Measurements from ENCODE around the gene GALNT1.

DNA sequence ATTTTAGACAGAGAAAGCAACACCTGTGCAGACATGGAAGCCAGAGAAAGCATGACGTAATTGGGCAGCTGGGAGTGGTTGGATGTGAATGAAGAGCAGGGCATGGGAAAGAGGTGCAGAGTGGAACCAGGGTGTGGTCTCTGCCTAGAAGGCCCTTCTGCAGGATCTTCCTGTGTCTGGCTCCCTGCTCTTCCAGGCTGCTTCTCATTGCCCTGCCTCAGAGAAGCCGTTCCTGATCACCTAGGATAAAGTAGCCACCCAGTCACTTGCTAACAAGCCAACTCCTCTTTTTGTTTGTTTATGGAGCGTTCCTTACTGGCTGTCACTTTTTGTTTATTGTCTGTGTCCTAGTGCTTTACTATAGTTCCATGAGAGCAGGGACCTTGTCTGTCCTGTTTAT, 28.5 kb downstream of the GALNT1 start:
- TF ChIP-seq POLR2A (IDR thresholded peaks at IDR 0.05; ENCODE audit: borderline replicate concordance, extremely low read depth, insufficient read depth, insufficient read length) (no peak), POLR2AphosphoS5 (IDR thresholded peaks at IDR 0.05; ENCODE audit: low read depth, low read length) (no peak), EZH2 (IDR thresholded peaks at IDR 0.05) (no peak), SIN3A (IDR thresholded peaks at IDR 0.05; ENCODE audit: low read depth) (no peak), TCF7L2 (IDR thresholded peaks at IDR 0.05; ENCODE audit: borderline replicate concordance, extremely low read depth, insufficient read depth, insufficient read length) (no peak), SP1 (IDR thresholded peaks at IDR 0.05; ENCODE audit: low read depth) (no peak), JUND (IDR thresholded peaks at IDR 0.05) (no peak), YY1 (IDR thresholded peaks at IDR 0.05; ENCODE audit: extremely low read depth, insufficient replicate concordance, low read depth, low read length) (no peak)
- TF ChIP-seq, protein P1, sequence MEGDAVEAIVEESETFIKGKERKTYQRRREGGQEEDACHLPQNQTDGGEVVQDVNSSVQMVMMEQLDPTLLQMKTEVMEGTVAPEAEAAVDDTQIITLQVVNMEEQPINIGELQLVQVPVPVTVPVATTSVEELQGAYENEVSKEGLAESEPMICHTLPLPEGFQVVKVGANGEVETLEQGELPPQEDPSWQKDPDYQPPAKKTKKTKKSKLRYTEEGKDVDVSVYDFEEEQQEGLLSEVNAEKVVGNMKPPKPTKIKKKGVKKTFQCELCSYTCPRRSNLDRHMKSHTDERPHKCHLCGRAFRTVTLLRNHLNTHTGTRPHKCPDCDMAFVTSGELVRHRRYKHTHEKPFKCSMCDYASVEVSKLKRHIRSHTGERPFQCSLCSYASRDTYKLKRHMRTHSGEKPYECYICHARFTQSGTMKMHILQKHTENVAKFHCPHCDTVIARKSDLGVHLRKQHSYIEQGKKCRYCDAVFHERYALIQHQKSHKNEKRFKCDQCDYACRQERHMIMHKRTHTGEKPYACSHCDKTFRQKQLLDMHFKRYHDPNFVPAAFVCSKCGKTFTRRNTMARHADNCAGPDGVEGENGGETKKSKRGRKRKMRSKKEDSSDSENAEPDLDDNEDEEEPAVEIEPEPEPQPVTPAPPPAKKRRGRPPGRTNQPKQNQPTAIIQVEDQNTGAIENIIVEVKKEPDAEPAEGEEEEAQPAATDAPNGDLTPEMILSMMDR (IDR thresholded peaks at IDR 0.05 in 2 of 3, conservative IDR thresholded peaks at IDR 0.05 in 1 of 3; ENCODE audit: borderline replicate concordance in 1 of 3, insufficient read depth in 1 of 3, low read depth in 2 of 3, low read length in 2 of 3) = no peak
- TF ChIP-seq, protein P2, sequence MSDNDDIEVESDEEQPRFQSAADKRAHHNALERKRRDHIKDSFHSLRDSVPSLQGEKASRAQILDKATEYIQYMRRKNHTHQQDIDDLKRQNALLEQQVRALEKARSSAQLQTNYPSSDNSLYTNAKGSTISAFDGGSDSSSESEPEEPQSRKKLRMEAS (IDR thresholded peaks at IDR 0.05) = no peak
- TF ChIP-seq, protein P3, sequence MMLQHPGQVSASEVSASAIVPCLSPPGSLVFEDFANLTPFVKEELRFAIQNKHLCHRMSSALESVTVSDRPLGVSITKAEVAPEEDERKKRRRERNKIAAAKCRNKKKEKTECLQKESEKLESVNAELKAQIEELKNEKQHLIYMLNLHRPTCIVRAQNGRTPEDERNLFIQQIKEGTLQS (IDR thresholded peaks at IDR 0.05) = no peak
- TF ChIP-seq, protein P4, sequence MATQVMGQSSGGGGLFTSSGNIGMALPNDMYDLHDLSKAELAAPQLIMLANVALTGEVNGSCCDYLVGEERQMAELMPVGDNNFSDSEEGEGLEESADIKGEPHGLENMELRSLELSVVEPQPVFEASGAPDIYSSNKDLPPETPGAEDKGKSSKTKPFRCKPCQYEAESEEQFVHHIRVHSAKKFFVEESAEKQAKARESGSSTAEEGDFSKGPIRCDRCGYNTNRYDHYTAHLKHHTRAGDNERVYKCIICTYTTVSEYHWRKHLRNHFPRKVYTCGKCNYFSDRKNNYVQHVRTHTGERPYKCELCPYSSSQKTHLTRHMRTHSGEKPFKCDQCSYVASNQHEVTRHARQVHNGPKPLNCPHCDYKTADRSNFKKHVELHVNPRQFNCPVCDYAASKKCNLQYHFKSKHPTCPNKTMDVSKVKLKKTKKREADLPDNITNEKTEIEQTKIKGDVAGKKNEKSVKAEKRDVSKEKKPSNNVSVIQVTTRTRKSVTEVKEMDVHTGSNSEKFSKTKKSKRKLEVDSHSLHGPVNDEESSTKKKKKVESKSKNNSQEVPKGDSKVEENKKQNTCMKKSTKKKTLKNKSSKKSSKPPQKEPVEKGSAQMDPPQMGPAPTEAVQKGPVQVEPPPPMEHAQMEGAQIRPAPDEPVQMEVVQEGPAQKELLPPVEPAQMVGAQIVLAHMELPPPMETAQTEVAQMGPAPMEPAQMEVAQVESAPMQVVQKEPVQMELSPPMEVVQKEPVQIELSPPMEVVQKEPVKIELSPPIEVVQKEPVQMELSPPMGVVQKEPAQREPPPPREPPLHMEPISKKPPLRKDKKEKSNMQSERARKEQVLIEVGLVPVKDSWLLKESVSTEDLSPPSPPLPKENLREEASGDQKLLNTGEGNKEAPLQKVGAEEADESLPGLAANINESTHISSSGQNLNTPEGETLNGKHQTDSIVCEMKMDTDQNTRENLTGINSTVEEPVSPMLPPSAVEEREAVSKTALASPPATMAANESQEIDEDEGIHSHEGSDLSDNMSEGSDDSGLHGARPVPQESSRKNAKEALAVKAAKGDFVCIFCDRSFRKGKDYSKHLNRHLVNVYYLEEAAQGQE (IDR thresholded peaks at IDR 0.05; ENCODE audit: low read depth) = no peak
